Activated CD8-positive, alpha-beta memory T cell treated with anti-CD3 and anti-CD28 coated beads for 24 hours (primary cell): ENCODE data around the gene PCMT1.
"Not testable (repeated sequence)": the region's sequence is repeated elsewhere in the genome, so short reads cannot be mapped to it uniquely, and the experiment has no call there.

Experiments used
- DNase-seq: peaks from one replicate; pipeline ENCODE4 v3.0.0-alpha.2; 2020

PCMT1 gene

GRCh38 chr6:149751239-149751638 is 1.7 kb downstream of the PCMT1 start:
- no peak for DNase-seq

DNA sequence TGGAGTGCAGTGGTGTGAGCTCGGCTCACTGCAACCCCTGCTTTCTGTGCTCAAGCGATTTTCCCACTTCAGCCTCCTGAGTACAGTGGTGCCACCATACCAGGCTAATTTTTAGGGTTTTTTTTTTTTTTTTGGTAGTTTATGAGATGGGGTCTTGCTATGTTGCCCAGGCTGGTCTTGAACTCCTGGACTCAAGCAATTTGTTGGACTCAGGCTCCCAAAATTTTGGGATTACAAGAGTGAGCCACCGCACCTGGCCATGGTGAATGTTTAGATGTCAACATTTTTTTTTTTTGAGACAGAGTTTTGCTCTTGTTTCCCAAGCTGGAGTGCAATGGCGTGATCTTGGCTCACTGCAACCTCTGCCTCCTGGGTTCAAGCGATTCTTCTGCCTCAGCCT is 2.4 kb downstream of the PCMT1 start:
- DNase-seq: not testable (repeated sequence)

- no peak for DNase-seq
Measured at GRCh38 chr6:149752600-149753373, 3.2 kb downstream of the PCMT1 start.

- not testable (repeated sequence) for DNase-seq
Measured at GRCh38 chr6:149753374-149753637, 3.8 kb downstream of the PCMT1 start.

DNA sequence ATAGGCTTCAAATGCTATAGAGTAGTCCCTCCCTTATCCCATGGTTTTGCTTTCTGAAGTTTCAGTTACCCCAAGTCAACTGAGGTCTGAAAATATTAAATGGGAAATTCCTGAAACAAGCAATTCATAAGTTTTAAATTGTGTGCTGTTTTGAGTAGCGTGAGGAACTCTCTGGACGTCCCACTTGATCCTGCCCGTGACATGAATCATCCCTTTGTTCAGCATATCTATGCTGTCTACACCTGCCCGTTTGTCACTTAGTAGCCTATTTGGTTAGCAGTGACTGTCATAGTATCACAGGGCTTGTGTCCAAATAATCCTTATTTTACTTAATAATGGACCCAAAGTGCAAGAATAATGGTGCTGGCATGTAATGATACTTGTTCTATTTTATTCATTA is 5.0 kb downstream of the PCMT1 start:
- DNase-seq: no peak

- DNase-seq: no peak
Measured at GRCh38 chr6:149755300-149756260, 6.0 kb downstream of the PCMT1 start.

GRCh38 chr6:149756261-149756636 is 6.7 kb downstream of the PCMT1 start:
- no peak for DNase-seq

DNA sequence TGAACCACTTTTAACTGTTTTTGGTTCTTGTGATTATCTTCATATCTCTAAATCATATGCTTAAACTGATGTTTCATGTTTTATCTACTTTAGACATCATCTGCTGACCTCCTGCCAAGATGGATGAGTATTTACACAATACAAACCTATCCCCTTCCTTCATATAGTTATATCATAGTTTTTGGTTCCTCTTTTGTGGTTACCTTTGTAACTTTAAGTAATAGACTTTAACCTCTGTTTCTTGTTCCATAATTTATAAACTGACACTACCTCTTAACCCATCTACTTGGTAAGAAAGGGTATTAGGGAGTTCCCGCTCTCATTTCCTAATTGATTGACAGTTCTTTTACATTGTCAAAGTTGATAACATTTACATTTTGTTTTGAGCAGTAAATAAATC is 11.9 kb downstream of the PCMT1 start:
- DNase-seq: no peak

GRCh38 chr6:149763866-149764265 is 14.3 kb downstream of the PCMT1 start:
- no peak for DNase-seq

DNA sequence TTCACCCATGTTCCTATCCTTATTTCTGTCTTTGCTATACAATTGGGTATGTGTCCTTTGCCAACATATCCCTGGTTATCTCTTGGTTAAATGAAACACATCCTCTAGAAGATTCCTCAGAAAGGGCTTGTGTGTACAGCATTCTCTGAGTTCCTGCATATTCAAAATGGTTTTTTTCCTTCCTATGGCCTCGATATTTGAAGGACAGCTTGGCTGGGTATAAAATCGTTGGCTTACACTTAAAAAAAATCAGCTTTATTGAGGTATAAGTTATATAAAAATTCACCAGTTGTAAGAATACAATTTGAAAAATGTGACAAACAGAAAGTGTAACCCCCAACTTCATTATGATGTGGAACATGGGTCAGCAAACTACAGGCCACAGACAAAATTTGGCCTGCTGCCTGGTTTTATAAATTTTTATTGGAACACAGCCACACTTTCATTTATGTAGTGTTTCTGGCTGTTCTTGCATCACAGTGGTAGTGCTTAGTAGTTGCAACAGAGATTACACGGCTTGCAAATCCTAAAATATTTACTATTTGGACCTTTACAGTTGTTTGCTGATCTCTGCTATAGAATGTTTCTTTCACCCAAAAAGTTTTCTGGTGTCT is 16.7 kb downstream of the PCMT1 start:
- no peak for DNase-seq

- DNase-seq: no peak
Measured at GRCh38 chr6:149769676-149770075, 20.1 kb downstream of the PCMT1 start.

DNA sequence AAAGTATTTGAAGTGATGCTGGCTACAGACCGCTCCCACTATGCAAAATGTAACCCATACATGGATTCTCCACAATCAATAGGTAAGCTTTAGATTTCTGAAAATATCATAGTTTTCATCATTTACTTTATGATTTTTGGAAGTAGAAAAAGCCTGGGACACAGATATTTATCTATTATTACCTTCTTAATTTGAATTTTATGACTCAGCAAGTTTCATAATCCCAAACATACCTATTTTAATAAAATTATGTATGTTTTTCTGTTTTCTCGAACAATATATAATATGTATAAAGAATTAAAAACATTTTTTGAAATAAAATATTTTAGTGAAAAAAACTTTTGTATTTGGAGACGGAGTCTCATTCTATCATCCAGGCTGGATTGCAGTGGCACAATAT is 21.6 kb downstream of the PCMT1 start:
- DNase-seq: no peak

- DNase-seq: no peak
Measured at GRCh38 chr6:149771925-149772324, 22.4 kb downstream of the PCMT1 start.

- DNase-seq: no peak
Measured at GRCh38 chr6:149777624-149778023, 28.1 kb downstream of the PCMT1 start.

- DNase-seq: no peak
Measured at GRCh38 chr6:149779644-149779963, 30.1 kb downstream of the PCMT1 start.

- DNase-seq: no peak
Measured at GRCh38 chr6:149781715-149782114, 32.2 kb downstream of the PCMT1 start.

DNA sequence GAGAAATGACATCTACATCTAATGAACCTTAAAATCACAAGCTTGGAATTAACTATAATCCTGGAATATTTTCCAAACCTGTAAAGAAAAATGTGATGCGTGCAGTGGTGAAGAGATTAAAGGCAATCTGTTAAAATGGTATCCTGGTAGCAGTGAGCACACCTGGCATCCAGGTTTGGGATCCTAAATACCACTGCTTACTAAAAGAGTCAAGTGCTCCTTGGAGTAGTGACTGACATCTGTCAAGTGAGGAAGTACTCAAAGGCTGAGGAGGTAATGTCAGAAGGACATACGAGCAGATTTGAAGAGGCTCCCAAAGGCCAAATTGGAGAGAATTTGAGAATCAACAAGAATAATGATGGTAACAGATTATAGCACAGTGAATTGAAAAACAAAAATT is 32.8 kb downstream of the PCMT1 start:
- no peak for DNase-seq

DNA sequence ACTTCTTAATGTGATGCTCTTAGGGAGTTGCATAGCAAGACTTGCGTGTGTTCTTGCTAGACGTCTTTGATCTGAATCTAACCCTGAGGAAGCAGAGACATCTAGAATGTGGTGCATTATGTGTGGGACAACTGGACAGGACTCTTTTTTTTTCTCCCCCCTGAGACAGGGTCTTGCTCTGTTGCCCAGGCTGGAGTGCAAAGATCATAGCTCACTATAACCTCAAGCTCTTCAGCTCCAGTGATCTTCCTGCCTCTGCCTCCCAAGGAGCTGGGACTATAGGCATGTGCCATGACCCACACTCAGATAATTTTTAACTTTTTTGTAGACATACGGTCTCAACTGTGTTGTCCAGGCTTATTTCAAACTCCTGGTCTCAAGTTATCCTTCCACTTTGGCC is 34.0 kb downstream of the PCMT1 start:
- DNase-seq: no peak

DNA sequence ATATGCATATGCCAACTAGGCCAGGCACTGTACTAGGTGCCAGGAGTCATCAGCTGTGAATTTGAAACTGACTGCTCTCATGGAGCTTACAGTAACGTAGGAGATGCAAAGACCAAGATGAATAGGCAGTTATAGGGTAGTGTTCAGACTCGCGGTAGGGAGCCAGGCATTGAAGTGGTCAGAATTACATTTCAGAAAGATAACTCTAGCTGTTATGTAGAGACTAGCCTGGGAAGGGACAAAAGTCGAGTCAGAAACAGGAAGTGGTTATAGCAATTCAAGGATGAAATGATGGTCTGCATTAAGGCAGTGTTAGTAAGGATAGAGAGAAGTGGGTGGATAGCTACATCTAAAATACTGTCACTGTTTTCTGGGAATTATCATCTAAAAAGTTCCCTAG is 56.6 kb downstream of the PCMT1 start:
- DNase-seq: no peak

GRCh38 chr6:149809798-149810197 is 60.3 kb downstream of the PCMT1 start:
- no peak for DNase-seq

DNA sequence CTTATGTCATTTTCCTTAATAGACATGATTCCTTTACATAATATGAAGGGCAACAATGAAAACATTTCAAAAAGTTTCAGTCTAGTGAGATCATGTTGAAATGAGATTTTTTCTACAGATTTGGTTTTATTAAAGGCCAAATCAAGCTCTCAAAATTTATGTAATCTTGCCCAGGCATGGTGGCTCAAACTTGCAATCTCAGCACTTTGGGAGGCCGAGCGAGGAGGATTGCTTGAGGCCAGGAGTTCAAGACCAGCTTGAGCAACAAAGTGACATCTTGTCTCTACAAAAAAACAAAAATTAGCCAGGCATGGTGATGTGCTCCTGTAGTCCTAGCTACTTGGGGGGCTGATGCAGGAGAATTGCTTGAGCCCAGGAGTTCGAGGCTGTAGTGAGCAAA is 63.8 kb downstream of the PCMT1 start:
- DNase-seq: no peak

DNA sequence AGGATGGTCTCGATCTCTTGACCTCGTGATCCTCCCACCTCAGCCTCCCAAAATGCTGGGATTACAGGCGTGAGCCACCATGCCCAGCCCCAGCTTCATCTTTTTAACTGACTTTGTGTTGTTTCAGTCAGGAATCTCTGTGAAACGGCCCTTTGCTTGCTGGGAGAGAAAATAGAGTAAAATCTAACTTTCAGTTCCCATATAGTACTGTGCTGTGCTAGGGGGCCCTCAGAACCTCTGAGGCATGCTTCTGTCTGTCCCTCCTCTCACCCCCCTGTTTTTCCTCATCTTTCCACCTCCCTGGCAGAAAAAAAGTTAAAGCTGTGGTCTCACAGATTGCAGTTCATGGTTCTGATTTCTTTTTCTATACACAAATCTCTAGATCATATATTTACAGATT is 66.2 kb downstream of the PCMT1 start:
- no peak for DNase-seq

DNA sequence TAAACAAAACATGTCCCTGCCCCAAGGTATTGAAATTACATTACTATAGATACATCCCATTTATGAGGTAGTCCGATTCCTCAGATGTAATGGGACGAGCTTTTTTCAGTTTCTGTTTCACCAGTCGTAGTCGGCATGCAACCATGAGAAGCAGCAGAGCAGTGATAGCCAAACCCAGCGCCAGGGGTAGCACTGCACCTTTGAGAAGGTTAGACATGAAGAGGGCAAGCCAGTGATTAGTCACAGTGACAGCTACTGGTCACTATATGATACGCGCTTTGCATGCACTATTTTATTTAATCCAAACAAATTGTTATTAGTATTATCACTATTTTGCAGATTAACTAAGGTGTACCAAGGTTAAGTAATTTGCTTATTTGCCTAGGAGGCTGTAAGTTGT is 71.0 kb downstream of the PCMT1 start:
- no peak for DNase-seq

GRCh38 chr6:149821492-149821891 is 72.0 kb downstream of the PCMT1 start:
- no peak for DNase-seq
